Thyroid gland (tissue), 4 donors: ENCODE measurements around the gene PCP2.
"Not testable (repeated sequence)": the region's sequence is repeated elsewhere in the genome, so short reads cannot be mapped to it uniquely, and the experiment has no call there.

Source experiments
- CTCF ChIP-seq, 6 experiments: fragments of 200-600 bp in 3 of 6; fragments of 450-650 bp in 3 of 6; sonication (generic) in 3 of 6; IDR thresholded peaks; one replicate each; pipeline ENCODE4 v1.5.1; 2016 to 2019; ENCODE audit warnings: antibody characterized with exemption in 6 of 6, mild to moderate bottlenecking in 2 of 6, inconsistent platforms in 1 of 6, moderate library complexity in 1 of 6
- POLR2A ChIP-seq, 2 donors: fragments of 450-650 bp; IDR thresholded peaks; one replicate each; pipeline ENCODE4 v1.6.1; 2017; ENCODE audit warnings: antibody characterized with exemption in 2 of 2, mild to moderate bottlenecking in 2 of 2, moderate library complexity in 1 of 2

GRCh38 chr19:7643629-7644549 is 10.4 kb upstream of the PCP2 start:
- not testable (repeated sequence) for TF ChIP-seq CTCF, POLR2A (IDR thresholded peaks at IDR 0.05)
